Left lung (tissue), 10 donors: ENCODE data around the gene IL4R. TPM values are rescaled to one million over a fixed set of nuclear protein-coding genes. Genes with fewer than 3 reads are reported as not detected.

ENCODE experiments used
- ATAC-seq: fragments of 200-7000 bp; cut with Tn5 transposase; one replicate; pipeline ENCODE4 v1.9.1; 2020; ENCODE audit warnings: moderate library complexity
- DNase-seq, 4 donors: peaks; one replicate each; pipeline ENCODE4 v3.0.0-alpha.2; 2013 to 2020
- H3K27ac ChIP-seq, 2 donors: fragments of 200-600 bp; sonication (generic) in 1 of 2; one replicate each; pipeline versions ENCODE4 v1.5.0 to v1.8.0; 2020 to 2021
- H3K27me3 ChIP-seq, 2 donors: fragments of 200-600 bp; sonication (generic) in 1 of 2; one replicate each; pipeline versions ENCODE4 v1.5.0 to v1.8.0; 2020 to 2021
- H3K36me3 ChIP-seq, 2 donors: fragments of 200-600 bp; sonication (generic) in 1 of 2; one replicate each; pipeline versions ENCODE4 v1.5.0 to v1.8.0; 2020 to 2021
- H3K4me1 ChIP-seq, 2 donors: fragments of 200-600 bp; one replicate each; pipeline ENCODE4 v1.8.0; 2021
- H3K4me3 ChIP-seq, 2 donors: fragments of 200-600 bp; sonication (generic) in 1 of 2; one replicate each; pipeline versions ENCODE4 v1.5.0 to v1.8.0; 2020 to 2021; ENCODE audit warnings: mild to moderate bottlenecking in 1 of 2
- H3K9me3 ChIP-seq, 2 donors: fragments of 200-600 bp; sonication (generic) in 1 of 2; one replicate each; pipeline versions ENCODE4 v1.5.0 to v1.8.0; 2020 to 2021
- intact Hi-C, 2 donors: fragments of 100-400 bp; cut with DNase I; formaldehyde crosslinking; loops; one replicate each; pipeline versions ENCODE4 v1.11.2 to v1.14.2; 2022
- polyA plus RNA-seq, 6 donors: library from polyadenylated mRNA; unstranded; fragments of 120-200 nt; gene quantifications; one replicate each; pipeline ENCODE4 v1.2.1, GENCODE V29; 2013; ENCODE audit not compliant: insufficient read length in 6 of 6
- total RNA-seq, 2 donors: library from RNA; stranded (reverse); fragmentation: NEBNext Ultra II Directional; extraction: Animal tissue kit (Norgen Biotek cat#: 25700); gene quantifications; one replicate each; pipeline ENCODE4 v1.2.1, GENCODE V29; 2021
- TF ChIP-seq, protein P1 (sequence below), 2 donors: fragments of 200-600 bp; sonication (generic) in 1 of 2; IDR thresholded peaks; one replicate each; pipeline versions ENCODE4 v1.5.0 to v1.8.0; 2021; ENCODE audit warnings: antibody characterized with exemption in 2 of 2
- donor health status: DM: no; HTN: yes; CAD: no.
- donor health status: DM: no; HTN: no; CAD: no.

The IL4R gene
- total and polyA plus RNA-seq, 8 donors: 29.4 to 133 (median 35.9) TPM

- intact Hi-C loops: no loop called here
- H3K27ac ChIP-seq: peak overlapping the region in 1 of 2 donors; percentile 55
- no peaks in the 10 kb centered on the region for H3K9me3 ChIP-seq
- no peaks in the 10 kb centered on the region for H3K27me3 ChIP-seq
- H3K4me3 ChIP-seq: no peak overlapping the region
- peaks cover 0 to 27% of the 10 kb centered on the region in 2 donors for H3K4me1 ChIP-seq
- no peak for ATAC-seq
- DNase-seq: no peak
- H3K36me3 ChIP-seq: no peaks in the 10 kb centered on the region
- TF ChIP-seq, protein P1, sequence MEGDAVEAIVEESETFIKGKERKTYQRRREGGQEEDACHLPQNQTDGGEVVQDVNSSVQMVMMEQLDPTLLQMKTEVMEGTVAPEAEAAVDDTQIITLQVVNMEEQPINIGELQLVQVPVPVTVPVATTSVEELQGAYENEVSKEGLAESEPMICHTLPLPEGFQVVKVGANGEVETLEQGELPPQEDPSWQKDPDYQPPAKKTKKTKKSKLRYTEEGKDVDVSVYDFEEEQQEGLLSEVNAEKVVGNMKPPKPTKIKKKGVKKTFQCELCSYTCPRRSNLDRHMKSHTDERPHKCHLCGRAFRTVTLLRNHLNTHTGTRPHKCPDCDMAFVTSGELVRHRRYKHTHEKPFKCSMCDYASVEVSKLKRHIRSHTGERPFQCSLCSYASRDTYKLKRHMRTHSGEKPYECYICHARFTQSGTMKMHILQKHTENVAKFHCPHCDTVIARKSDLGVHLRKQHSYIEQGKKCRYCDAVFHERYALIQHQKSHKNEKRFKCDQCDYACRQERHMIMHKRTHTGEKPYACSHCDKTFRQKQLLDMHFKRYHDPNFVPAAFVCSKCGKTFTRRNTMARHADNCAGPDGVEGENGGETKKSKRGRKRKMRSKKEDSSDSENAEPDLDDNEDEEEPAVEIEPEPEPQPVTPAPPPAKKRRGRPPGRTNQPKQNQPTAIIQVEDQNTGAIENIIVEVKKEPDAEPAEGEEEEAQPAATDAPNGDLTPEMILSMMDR (IDR thresholded peaks at IDR 0.05): no peak
Observed at GRCh38 chr16:27289669-27290068, 24.1 kb upstream of the IL4R start.

DNA sequence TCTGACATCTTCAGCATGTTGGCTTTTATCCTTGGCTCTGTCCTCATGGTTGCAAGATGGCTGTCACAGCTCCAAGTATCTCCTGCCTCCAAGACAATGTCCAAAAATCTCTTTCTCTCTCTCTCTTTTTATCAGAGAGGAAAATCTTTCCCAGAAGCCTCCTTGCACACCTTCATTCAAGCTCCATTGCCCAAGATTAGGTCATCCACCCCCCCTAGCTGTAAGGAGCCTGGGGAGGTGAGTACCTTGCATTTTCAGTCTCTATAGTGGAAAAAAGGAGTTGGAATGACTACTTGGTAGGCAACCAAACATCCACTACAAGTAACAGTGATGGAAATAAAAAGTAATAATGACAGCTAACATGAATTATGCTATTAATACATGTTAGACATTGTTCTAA lies 23.2 kb upstream of the IL4R start:
- DNase-seq: no peak
- no peak for ATAC-seq
- no peak overlapping the region for H3K4me3 ChIP-seq
- intact Hi-C loops: no loop called here
- peaks cover 0 to 27% of the 10 kb centered on the region in 2 donors for H3K4me1 ChIP-seq
- H3K9me3 ChIP-seq: no peaks in the 10 kb centered on the region
- H3K36me3 ChIP-seq: no peaks in the 10 kb centered on the region
- TF ChIP-seq, protein P1 (IDR thresholded peaks at IDR 0.05): no peak
- H3K27ac ChIP-seq: peak overlapping the region in 1 of 2 donors; percentile 55
- no peaks in the 10 kb centered on the region for H3K27me3 ChIP-seq

DNA sequence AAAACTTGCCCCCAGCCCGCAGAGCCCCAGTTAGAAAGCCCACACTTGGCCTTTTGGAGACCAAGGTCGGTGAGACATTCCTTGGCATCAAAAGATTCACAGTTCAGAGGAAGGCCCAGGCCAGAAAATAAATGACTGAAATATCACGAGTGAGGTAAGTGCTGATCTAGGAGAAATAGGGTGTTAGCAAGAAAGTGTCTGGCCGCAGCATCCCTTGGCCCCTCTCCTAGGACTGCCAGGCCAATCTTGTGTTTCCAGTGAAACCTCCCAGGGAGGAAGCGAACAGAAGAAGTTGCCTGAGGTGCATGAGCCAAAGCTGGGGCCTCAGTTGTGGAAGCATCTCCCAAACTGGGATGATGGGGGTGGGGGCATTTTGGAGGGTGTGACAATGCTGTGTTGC lies 22.7 kb upstream of the IL4R start:
- Histone ChIP-seq H3K4me3 (no peak overlapping the region), H3K4me1 (peaks cover 0 to 22% of the 10 kb centered on the region in 2 donors), H3K9me3 (no peaks in the 10 kb centered on the region), H3K36me3 (no peaks in the 10 kb centered on the region), H3K27ac (no peak overlapping the region), H3K27me3 (no peaks in the 10 kb centered on the region)
- DNase-seq: no peak
- ATAC-seq: no peak
- intact Hi-C loops: no loop called here
- TF ChIP-seq, protein P1 (IDR thresholded peaks at IDR 0.05): no peak

DNA sequence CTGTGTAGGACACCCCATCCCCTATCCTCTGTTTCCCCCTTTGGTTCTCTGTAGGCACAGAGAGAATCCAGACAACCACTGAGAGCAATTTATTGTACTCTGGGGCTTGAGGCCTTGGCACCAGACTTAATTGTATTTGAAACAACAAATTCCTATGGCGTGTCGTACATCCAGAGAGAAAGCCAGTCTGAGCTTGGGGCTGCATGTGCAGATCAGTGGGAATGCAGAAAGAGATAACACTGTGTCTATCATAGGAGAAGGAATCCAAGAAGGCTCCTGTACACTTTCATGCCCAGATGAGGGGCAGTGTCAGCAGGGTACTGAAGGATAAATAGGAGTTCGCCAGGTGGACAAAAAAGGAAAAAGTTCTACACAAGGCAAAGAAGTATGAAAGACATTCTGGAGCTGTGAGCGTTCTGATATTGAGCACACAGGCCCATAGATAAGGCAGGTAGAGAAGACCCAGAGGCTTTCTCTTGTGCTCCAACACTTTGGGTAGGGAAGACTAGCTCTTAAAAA lies 22.0 kb upstream of the IL4R start:
- Histone ChIP-seq H3K27ac (no peak overlapping the region), H3K9me3 (no peaks in the 10 kb centered on the region), H3K4me3 (no peak overlapping the region), H3K27me3 (no peaks in the 10 kb centered on the region), H3K4me1 (peaks cover 0 to 15% of the 10 kb centered on the region in 2 donors), H3K36me3 (no peaks in the 10 kb centered on the region)
- TF ChIP-seq, protein P1 (IDR thresholded peaks at IDR 0.05): no peak
- no peak for ATAC-seq
- intact Hi-C loops: no loop called here
- no peak for DNase-seq

DNA sequence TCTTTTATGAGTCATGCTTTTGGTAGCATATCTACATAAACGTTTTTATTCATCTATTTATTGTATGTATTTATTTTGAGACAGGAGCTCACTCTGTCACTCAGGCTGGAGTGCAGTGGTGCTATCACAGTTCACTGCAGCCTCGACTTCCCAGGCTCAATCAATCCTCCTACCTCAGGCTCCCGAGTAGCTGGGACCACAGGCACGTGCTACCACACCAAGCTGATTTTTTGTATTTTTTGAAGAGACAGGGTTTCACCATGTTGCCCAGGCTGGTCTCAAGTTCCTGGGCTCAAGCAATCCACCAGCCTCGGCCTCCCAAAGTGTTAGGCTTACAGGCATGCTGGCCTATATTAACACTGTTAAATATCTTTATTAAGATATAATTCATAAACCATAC lies 20.4 kb upstream of the IL4R start:
- TF ChIP-seq, protein P1 (IDR thresholded peaks at IDR 0.05): no peak
- H3K27me3 ChIP-seq: no peaks in the 10 kb centered on the region
- ATAC-seq (no peak), DNase-seq (no peak)
- no peaks in the 10 kb centered on the region for H3K4me1 ChIP-seq
- no peaks in the 10 kb centered on the region for H3K9me3 ChIP-seq
- intact Hi-C loops: no loop called here
- H3K27ac ChIP-seq: no peak overlapping the region
- no peaks in the 10 kb centered on the region for H3K36me3 ChIP-seq
- no peak overlapping the region for H3K4me3 ChIP-seq
